ENCODE measurements around the gene CLIC4.
"Not testable (repeated sequence)": the region's sequence is repeated elsewhere in the genome, so short reads cannot be mapped to it uniquely, and the experiment has no call there.

Gene CLIC4

GRCh38 chr1:24748191-24749121 lies 3.2 kb downstream of the CLIC4 start:
- DNase-seq = no peak

DNA sequence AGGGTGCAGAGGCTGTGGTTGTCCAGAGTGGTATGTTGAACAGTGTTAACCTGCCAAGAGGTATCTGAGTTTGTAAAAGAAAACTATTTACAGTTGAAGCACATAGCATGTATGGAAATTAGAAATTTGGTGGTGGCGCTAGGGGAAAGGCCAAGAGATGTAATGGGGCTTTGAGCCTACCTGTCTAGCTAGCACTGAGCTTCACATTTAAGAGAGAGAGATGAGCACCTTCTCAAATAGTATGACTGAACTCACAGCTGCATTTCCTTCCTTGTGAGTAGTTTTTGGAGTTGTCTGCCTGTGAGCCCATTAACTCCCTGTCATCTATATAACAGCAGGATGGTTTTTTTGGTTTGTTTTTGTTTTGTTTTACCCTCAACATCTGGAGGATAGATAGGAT lies 4.0 kb downstream of the CLIC4 start:
- no peak for DNase-seq

- DNase-seq = no peak
Measured at GRCh38 chr1:24749886-24750285, 4.6 kb downstream of the CLIC4 start.

- no peak for DNase-seq
Measured at GRCh38 chr1:24751833-24752232, 6.6 kb downstream of the CLIC4 start.

DNA sequence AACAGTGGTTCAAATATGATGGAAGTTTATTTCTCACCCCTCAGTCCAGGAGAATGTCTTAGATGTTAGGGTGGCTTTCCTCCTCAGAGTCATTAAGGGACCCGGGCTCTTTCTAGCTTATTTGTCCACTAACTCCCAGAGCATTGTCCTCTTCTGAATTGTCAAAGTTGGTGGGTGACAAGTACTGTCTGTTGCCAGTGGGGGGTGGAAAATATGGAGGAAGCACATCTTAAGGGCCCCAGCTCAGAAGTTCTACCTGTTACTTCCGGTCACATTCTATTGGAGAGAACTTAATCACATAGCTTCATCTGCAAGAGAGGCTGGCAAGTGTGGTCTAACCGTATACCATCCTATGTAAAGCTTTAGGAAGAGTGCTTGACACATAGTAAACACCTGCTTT lies 7.1 kb downstream of the CLIC4 start:
- no peak for DNase-seq

GRCh38 chr1:24754229-24754628 lies 9.0 kb downstream of the CLIC4 start:
- DNase-seq = no peak

DNA sequence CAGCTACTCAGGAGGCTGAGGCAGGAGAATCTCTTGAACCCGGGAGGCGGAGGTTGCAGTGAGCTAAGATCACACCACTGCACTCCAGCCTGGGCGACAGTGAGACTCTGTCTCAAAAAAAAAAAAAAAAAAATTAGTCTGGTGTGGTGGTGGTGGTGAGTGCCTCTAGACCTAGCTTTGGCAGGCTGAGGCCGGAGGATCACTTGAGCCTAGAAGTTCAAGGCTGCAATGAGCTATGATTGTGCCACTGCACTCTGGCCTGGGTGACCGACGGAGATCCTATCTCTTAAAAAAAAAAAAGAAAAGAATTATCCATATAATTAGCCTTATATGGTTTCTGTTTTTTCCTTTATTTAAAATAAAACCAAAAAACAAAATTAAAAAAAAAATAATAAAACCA lies 10.1 kb downstream of the CLIC4 start:
- not testable (repeated sequence) for DNase-seq

- DNase-seq = no peak
Measured at GRCh38 chr1:24756395-24756794, 11.1 kb downstream of the CLIC4 start.

- no peak for DNase-seq
Measured at GRCh38 chr1:24759492-24759891, 14.2 kb downstream of the CLIC4 start.

GRCh38 chr1:24761582-24761981 lies 16.3 kb downstream of the CLIC4 start:
- no peak for DNase-seq

DNA sequence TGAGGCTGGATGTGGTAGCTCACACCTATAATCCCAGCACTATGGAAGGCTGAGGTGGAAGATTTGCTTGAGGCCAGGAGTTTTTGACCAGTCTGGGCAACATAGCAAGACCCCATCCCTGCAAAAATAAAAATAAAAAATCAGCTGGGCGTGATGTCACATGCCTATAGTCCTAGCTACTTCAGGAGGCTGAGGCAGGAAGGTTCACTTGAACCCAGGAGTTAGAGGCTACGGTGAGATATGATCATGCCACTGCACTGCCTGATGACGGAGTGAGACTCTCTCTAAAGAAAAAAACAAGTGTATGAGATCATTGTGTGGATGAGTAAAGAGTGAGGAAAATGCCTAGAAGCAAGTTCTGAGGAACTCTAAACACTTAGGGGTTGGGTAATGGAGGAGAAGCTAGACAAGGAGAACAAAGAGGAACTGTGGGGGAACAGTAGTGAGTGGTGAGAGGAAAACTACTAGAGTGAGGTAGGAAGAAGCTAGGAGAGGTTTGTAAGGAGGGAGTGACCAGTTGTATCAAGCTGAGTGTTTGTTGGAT lies 17.0 kb downstream of the CLIC4 start:
- no peak for DNase-seq

DNA sequence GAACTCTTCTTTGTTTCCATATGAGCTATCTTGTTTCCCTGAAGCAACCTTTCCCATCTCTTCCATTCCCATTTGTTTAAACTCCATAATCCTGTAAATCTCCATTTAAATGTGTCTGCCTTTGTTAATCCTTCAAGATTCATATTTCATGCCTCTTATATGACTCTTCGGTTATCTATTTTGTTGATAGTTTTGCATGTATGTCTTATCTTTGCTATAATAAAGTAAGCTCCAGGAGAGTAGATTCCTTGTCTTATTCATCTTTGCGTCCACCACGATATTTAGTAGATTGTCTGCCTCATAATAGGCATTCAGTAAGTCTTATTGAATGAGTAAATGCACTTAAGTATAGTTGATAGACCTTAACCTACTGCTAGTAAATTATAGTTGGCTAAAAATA lies 18.4 kb downstream of the CLIC4 start:
- no peak for DNase-seq

- no peak for DNase-seq
Measured at GRCh38 chr1:24764439-24764838, 19.2 kb downstream of the CLIC4 start.

DNA sequence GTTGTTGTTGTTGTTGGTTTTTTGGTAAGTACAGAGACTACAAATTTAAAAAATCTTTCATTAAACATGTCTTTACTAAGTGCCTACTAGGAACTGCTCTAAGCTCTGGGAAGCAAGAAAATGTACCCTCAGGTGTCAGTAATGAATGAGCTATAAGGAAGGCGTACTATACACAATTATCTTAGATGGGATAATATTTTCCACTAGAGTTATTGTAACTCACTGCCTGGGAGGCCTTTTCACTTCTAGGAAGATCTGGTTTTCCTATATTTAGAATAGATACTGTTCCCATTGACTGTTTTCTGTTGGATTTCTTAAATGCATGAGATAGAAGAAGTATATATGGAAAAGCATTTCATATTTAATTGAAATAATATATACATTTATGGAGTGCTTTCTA lies 19.6 kb downstream of the CLIC4 start:
- DNase-seq = no peak

- DNase-seq = no peak
Measured at GRCh38 chr1:24765308-24765988, 20.2 kb downstream of the CLIC4 start.

DNA sequence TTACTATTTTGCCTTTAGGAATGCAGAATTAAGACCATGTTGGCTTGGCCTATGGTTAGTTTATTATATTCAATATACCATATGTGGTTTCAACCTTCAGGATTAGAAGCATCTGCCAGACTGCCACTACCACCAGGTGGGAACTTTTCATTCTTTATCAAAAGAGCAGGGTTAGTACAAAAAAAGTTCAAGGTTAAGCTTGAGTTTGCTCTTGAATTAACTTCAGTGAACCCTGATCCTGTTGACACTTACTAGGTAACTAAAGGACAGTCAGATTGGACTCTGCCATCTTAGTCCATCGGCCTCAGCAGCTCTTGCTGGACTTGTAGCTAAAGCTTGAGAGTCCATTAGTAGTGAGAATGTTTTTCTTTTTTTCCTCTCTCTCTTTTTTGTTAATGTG lies 22.1 kb downstream of the CLIC4 start:
- DNase-seq = no peak

GRCh38 chr1:24768873-24769605 lies 23.8 kb downstream of the CLIC4 start:
- DNase-seq = no peak

DNA sequence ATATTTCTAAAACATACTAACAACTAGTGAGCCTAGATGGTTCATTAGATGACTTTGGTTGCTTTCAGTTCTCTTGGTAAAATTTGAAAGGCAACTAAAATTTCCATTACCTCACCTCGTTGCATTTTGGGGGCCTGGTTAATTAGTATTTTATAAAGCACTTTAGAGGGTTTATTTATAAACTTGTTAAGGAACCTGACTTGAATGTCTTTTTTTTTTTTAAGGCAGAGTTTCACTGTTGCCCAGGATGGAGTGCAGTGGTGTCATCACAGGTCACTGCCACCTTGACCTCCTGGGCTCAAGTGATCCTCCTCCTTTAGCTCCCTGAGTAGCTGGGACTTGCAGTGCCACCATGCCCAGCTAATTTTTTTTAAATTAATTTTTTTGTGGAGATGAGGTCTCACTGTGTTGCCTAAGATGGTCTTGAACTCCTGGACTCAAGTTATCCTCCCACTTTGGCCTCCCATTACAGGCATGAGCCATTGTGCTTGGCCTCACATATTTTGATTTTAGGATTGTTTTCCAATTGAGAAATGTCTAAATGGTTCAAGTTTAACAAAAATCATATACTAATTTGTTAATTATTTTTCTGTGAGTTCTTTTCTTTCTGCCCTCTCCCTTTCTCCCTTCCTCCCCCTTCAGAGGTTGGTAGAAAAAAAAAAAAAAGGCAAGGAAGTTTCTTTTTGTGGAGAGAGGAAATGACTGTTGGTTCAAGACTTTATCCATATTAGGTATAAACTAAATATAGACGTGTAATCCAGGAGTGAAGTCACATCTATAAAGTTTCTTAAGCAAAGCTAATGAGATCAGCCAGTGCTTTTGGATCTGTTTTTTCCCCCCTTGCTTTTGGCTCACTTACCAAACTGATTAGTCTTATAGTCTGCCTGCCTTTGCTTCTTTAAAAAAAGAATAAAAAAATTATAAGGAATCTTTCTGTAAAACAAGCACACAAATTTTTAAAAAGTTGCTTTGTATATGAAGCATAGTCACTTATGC lies 24.7 kb downstream of the CLIC4 start:
- no peak for DNase-seq

DNA sequence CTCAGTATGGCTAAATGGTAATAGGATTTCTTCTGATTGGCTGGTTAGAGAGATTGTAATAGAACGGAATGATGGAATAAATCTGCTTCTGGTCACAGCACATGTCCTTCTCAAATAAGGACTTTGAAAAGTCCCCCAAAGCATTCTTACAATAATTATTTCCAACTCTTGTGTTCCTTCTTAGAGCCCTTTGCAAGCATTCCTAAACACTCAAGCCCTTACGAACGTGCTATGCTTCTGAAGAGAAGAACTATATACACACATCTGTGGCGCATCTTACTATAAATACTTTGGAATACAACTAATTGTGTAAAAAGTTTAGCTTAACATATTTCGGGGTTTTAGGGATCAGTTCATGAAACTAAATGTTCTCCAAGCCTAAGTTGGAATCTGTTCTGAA lies 25.6 kb downstream of the CLIC4 start:
- DNase-seq = no peak

GRCh38 chr1:24771574-24771973 lies 26.3 kb downstream of the CLIC4 start:
- DNase-seq = no peak

GRCh38 chr1:24773618-24774017 lies 28.4 kb downstream of the CLIC4 start:
- no peak for DNase-seq

- DNase-seq = no peak
Measured at GRCh38 chr1:24775348-24775747, 30.1 kb downstream of the CLIC4 start.

Measured in NCI-H187 treated with DMSO at 0.1 percent for 48 hours (cell line).